ENCODE data around the gene FAM210A. TPM values are rescaled to one million over a fixed set of nuclear protein-coding genes. Genes with fewer than 3 reads are reported as not detected.

Gene FAM210A
- total RNA-seq, 1 experiment from 2014 or later: 21.0 TPM

DNA sequence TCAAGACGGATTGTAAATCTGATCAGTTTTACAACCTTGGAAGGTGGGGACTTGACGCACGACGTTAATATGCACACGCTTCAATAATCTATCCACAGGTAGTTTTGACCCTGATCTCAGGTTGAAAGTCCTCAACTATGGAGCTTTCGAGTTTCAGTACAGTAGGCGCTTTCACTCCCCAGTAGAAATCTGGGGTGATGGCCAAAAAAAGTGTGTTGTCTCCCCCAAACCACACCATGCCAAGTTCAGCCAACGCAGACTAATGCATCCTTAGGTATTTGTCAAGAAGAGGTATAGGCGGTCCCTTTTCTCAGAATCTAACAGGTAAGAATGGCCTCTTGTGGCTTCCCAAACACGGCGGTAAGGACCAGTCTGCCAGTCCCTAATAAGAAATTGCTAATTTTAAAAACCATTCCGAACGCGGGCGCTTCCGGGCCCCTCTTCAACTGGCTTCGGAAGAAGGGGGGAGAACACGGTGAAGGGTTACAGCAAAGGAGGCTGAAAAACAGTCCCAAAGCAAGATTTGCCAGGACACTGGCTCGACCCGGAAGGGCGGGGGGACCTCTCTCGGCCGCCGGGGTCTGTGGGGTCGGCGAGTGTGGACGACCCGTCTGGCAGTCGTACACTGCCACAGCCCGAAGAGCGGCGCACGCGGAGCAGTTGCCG, 659 bp downstream of the FAM210A start:
- ChIA-PET CTCF (interaction anchor here (0.5 to 0.6 kb wide), 2 partner anchors 12 to 71 kb away, joined by 3 to 4 read pairs; no protein-coding TSS in a partner anchor), POLR2A (interaction anchor here (0.6 kb wide), 1 partner anchor 1419 kb away, joined by 3 read pairs; no protein-coding TSS in a partner anchor)
- no peaks in the 10 kb centered on the region for H3K9me3 ChIP-seq (ENCODE audit: control insufficient read depth, insufficient read depth, low read depth, low read length)
- no peak for DNase-seq (ENCODE audit: low read depth, low spot score)
- BruUV-seq (replicated peaks): TSS peak; percentile 72
- no peaks in the 10 kb centered on the region for H3K27me3 ChIP-seq (ENCODE audit: control insufficient read depth, insufficient read depth, low read length)
- H3K27ac ChIP-seq (ENCODE audit: low read length): peak overlapping the region; percentile 92
- peaks cover 15% of the 10 kb centered on the region for H3K4me1 ChIP-seq (ENCODE audit: control insufficient read depth, insufficient read depth, low read length)
- intact Hi-C loops (cut with micrococcal nuclease; ENCODE audit: unreplicated experiment): no loop called here
- in situ Hi-C loops (cut with HindIII; ENCODE audit: low pct_unique_long_range_greater_than_20kb, low sequenced_read_pairs): no loop called here
- no peak for ATAC-seq
- H3K36me3 ChIP-seq (ENCODE audit: control insufficient read depth, insufficient read depth, low read length): peaks cover 6% of the 10 kb centered on the region; the same call in 1 of the 2 replicates
- TF ChIP-seq POLR2AphosphoS5 (IDR thresholded peaks at IDR 0.05; ENCODE audit: low read depth, low read length): no peak
- TF ChIP-seq TCF7L2 (IDR thresholded peaks at IDR 0.05; ENCODE audit: low read depth, low read length): no peak
- TF ChIP-seq SIN3A (IDR thresholded peaks at IDR 0.05; ENCODE audit: borderline replicate concordance, insufficient read depth, low read depth, low read length): no peak
- TF ChIP-seq, protein P1, sequence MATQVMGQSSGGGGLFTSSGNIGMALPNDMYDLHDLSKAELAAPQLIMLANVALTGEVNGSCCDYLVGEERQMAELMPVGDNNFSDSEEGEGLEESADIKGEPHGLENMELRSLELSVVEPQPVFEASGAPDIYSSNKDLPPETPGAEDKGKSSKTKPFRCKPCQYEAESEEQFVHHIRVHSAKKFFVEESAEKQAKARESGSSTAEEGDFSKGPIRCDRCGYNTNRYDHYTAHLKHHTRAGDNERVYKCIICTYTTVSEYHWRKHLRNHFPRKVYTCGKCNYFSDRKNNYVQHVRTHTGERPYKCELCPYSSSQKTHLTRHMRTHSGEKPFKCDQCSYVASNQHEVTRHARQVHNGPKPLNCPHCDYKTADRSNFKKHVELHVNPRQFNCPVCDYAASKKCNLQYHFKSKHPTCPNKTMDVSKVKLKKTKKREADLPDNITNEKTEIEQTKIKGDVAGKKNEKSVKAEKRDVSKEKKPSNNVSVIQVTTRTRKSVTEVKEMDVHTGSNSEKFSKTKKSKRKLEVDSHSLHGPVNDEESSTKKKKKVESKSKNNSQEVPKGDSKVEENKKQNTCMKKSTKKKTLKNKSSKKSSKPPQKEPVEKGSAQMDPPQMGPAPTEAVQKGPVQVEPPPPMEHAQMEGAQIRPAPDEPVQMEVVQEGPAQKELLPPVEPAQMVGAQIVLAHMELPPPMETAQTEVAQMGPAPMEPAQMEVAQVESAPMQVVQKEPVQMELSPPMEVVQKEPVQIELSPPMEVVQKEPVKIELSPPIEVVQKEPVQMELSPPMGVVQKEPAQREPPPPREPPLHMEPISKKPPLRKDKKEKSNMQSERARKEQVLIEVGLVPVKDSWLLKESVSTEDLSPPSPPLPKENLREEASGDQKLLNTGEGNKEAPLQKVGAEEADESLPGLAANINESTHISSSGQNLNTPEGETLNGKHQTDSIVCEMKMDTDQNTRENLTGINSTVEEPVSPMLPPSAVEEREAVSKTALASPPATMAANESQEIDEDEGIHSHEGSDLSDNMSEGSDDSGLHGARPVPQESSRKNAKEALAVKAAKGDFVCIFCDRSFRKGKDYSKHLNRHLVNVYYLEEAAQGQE (IDR thresholded peaks at IDR 0.05; ENCODE audit: insufficient read depth in 1 of 2, low read depth in 2 of 2, low read length in 1 of 2): no peak
- TF ChIP-seq, protein P2, sequence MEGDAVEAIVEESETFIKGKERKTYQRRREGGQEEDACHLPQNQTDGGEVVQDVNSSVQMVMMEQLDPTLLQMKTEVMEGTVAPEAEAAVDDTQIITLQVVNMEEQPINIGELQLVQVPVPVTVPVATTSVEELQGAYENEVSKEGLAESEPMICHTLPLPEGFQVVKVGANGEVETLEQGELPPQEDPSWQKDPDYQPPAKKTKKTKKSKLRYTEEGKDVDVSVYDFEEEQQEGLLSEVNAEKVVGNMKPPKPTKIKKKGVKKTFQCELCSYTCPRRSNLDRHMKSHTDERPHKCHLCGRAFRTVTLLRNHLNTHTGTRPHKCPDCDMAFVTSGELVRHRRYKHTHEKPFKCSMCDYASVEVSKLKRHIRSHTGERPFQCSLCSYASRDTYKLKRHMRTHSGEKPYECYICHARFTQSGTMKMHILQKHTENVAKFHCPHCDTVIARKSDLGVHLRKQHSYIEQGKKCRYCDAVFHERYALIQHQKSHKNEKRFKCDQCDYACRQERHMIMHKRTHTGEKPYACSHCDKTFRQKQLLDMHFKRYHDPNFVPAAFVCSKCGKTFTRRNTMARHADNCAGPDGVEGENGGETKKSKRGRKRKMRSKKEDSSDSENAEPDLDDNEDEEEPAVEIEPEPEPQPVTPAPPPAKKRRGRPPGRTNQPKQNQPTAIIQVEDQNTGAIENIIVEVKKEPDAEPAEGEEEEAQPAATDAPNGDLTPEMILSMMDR (IDR thresholded peaks at IDR 0.05): no peak
- peak overlapping the region; percentile 90 to 96 for H3K4me3 ChIP-seq (ENCODE audit: low read depth in 2 of 2, low read length in 2 of 2)

DNA sequence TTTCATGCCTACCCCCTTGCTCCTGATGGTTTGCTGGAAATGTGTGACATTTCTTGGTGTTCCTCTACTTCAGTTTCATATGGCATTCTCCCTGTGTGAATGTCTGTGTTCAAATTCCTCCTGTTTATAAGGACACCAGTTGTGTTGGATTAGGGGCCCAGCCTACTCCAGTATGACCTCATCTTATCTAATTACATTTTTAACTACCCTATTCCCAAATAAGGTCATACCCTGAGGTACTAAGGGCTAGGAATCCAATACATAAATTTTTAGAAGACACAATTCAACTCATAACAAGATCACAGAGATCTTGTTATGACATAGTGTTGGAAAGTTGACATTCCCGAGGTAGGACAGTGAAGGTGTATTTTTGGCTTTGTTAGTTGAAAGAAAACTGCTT, 5.5 kb downstream of the FAM210A start:
- peaks cover 10% of the 10 kb centered on the region for H3K4me1 ChIP-seq (ENCODE audit: control insufficient read depth, insufficient read depth, low read length)
- CTCF ChIA-PET: no interaction called here
- BruUV-seq (replicated peaks): no TSS peak
- H3K27me3 ChIP-seq (ENCODE audit: control insufficient read depth, insufficient read depth, low read length): no peaks in the 10 kb centered on the region
- ATAC-seq (no peak), DNase-seq (ENCODE audit: low read depth, low spot score) (no peak)
- POLR2A ChIA-PET: no interaction called here
- in situ Hi-C loops (cut with HindIII; ENCODE audit: low pct_unique_long_range_greater_than_20kb, low sequenced_read_pairs): no loop called here
- no peak overlapping the region for H3K27ac ChIP-seq (ENCODE audit: low read length)
- no peak overlapping the region for H3K4me3 ChIP-seq (ENCODE audit: low read depth in 2 of 2, low read length in 2 of 2)
- intact Hi-C loops (cut with micrococcal nuclease; ENCODE audit: unreplicated experiment): no loop called here
- TF ChIP-seq, protein P1 (IDR thresholded peaks at IDR 0.05; ENCODE audit: insufficient read depth in 1 of 2, low read depth in 2 of 2, low read length in 1 of 2): no peak
- TF ChIP-seq POLR2AphosphoS5 (IDR thresholded peaks at IDR 0.05; ENCODE audit: low read depth, low read length): no peak
- TF ChIP-seq, protein P2 (IDR thresholded peaks at IDR 0.05): no peak
- TF ChIP-seq TCF7L2 (IDR thresholded peaks at IDR 0.05; ENCODE audit: low read depth, low read length): no peak
- TF ChIP-seq SIN3A (IDR thresholded peaks at IDR 0.05; ENCODE audit: borderline replicate concordance, insufficient read depth, low read depth, low read length): no peak
- peaks cover 5% of the 10 kb centered on the region; the same call in 1 of the 2 replicates for H3K9me3 ChIP-seq (ENCODE audit: control insufficient read depth, insufficient read depth, low read depth, low read length)
- H3K36me3 ChIP-seq (ENCODE audit: control insufficient read depth, insufficient read depth, low read length): peaks cover 3% of the 10 kb centered on the region; the same call in 1 of the 2 replicates
